Osteocyte (in vitro differentiated cells): ENCODE results near the gene PROM1. TPM values are rescaled to one million over a fixed set of nuclear protein-coding genes. Genes with fewer than 3 reads are reported as not detected.

ENCODE experiments used
- DNase-seq: peaks from one replicate; pipeline ENCODE4 v3.0.0; 2021; ENCODE audit warnings: mixed read lengths; ENCODE audit not compliant: unreplicated experiment; ENCODE audit errors: extremely low spot score
- H3K27ac Mint-ChIP-seq: one replicate; pipeline ENCODE4 v1.8.0; 2021; ENCODE audit warnings: mild to moderate bottlenecking, mixed read lengths; ENCODE audit not compliant: unreplicated experiment
- H3K27me3 Mint-ChIP-seq: one replicate; pipeline ENCODE4 v1.8.0; 2021; ENCODE audit warnings: mixed read lengths; ENCODE audit not compliant: unreplicated experiment
- H3K36me3 Mint-ChIP-seq: one replicate; pipeline ENCODE4 v1.8.0; 2021; ENCODE audit warnings: mixed read lengths; ENCODE audit not compliant: unreplicated experiment
- H3K4me1 Mint-ChIP-seq: one replicate; pipeline ENCODE4 v1.8.0; 2021; ENCODE audit warnings: mixed read lengths; ENCODE audit not compliant: unreplicated experiment
- H3K4me3 Mint-ChIP-seq: one replicate; pipeline ENCODE4 v1.8.0; 2021; ENCODE audit warnings: mild to moderate bottlenecking, moderate library complexity, mixed read lengths; ENCODE audit not compliant: unreplicated experiment
- H3K9me3 Mint-ChIP-seq: one replicate; pipeline ENCODE4 v1.8.0; 2021; ENCODE audit warnings: mixed read lengths; ENCODE audit not compliant: unreplicated experiment
- CTCF ChIP-seq: fragments of 200-600 bp; sonication (generic); IDR thresholded peaks from 2 replicates; pipeline ENCODE4 v1.5.0; 2021; ENCODE audit warnings: antibody characterized with exemption, mild to moderate bottlenecking, moderate library complexity
- total RNA-seq: library from RNA; stranded (reverse); gene quantifications from 2 replicates; pipeline ENCODE4 v1.2.1, GENCODE V29; 2021

PROM1 gene
- total RNA-seq, 1 donor from 2014 or later: not detected

GRCh38 chr4:15986907-15987306 is 96.9 kb downstream of the PROM1 start:
- Mint-ChIP-seq H3K36me3 (no peaks in the 10 kb centered on the region), H3K27me3 (peaks cover under 1% of the 10 kb centered on the region), H3K4me3 (no peak overlapping the region), H3K4me1 (peaks cover 11% of the 10 kb centered on the region), H3K27ac (no peak overlapping the region), H3K9me3 (no peaks in the 10 kb centered on the region)
- DNase-seq: no peak
- no peak for TF ChIP-seq CTCF

DNA sequence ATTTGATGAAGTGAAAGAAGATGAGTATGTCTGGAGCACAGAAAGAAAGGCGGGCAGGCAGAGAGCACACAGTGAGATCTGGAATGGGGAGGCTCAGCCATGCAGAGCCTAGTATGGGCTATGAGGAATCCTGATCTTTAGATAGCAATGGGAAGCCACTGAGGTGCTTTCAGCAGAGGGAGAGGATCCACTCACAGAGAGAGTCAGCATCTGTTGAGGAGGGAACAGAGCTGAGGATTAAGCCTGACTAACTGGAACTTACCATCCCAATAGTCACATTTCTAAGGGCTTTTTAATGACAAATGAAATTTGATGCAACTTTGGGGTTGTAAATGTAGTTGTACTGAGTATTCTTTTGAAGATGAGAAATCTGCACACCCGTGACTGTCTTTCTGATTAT is 100.2 kb downstream of the PROM1 start:
- Mint-ChIP-seq H3K4me1 (peaks cover 11% of the 10 kb centered on the region), H3K4me3 (no peak overlapping the region), H3K27ac (no peak overlapping the region), H3K27me3 (peaks cover 5% of the 10 kb centered on the region), H3K9me3 (no peaks in the 10 kb centered on the region), H3K36me3 (no peaks in the 10 kb centered on the region)
- DNase-seq: no peak
- no peak for TF ChIP-seq CTCF

- Mint-ChIP-seq H3K9me3 (no peaks in the 10 kb centered on the region), H3K4me3 (no peak overlapping the region), H3K27ac (no peak overlapping the region), H3K36me3 (no peaks in the 10 kb centered on the region), H3K27me3 (peaks cover 6% of the 10 kb centered on the region), H3K4me1 (peaks cover 11% of the 10 kb centered on the region)
- TF ChIP-seq CTCF: no peak
- DNase-seq: no peak
Observed at GRCh38 chr4:15982842-15983524, 100.8 kb downstream of the PROM1 start.

GRCh38 chr4:15976456-15977447 is 107.1 kb downstream of the PROM1 start:
- no peaks in the 10 kb centered on the region for H3K4me1 Mint-ChIP-seq
- no peak overlapping the region for H3K4me3 Mint-ChIP-seq
- no peak for DNase-seq
- H3K36me3 Mint-ChIP-seq: no peaks in the 10 kb centered on the region
- no peak overlapping the region for H3K27ac Mint-ChIP-seq
- H3K9me3 Mint-ChIP-seq: no peaks in the 10 kb centered on the region
- TF ChIP-seq CTCF: no peak
- peaks cover 19% of the 10 kb centered on the region for H3K27me3 Mint-ChIP-seq
